Activated CD4-positive, alpha-beta T cell treated with anti-CD3 and anti-CD28 coated beads, Interleukin-2, amount 10 ng/mL, durations not matched to agents 7 days and 5 days (primary cell): ENCODE measurements around the gene IQCH. TPM values are rescaled to one million over a fixed set of nuclear protein-coding genes. Genes with fewer than 3 reads are reported as not detected.

Source experiments
- CTCF ChIA-PET: fragments of 350-600 bp; sonication (Branson Sonifier 250); formaldehyde crosslinking; loops from one replicate; lab custom pipeline; 2021; ENCODE audit warnings: antibody characterized with exemption; lab: Charles Lee
- POLR2A ChIA-PET: fragments of 350-600 bp; sonication (Branson Sonifier 250); formaldehyde crosslinking; loops from one replicate; lab custom pipeline; 2021; ENCODE audit warnings: antibody characterized with exemption; lab: Charles Lee
- DNase-seq: peaks from one replicate; pipeline ENCODE4 v3.0.0-alpha.2; 2020
- H3K27ac Mint-ChIP-seq: one replicate; pipeline ENCODE4 v1.8.0; 2021; ENCODE audit warnings: mild to moderate bottlenecking, moderate library complexity, mixed read lengths
- H3K27me3 Mint-ChIP-seq: one replicate; pipeline ENCODE4 v1.8.0; 2021; ENCODE audit warnings: mixed read lengths
- H3K36me3 Mint-ChIP-seq: one replicate; pipeline ENCODE4 v1.8.0; 2021; ENCODE audit warnings: low read depth, mixed read lengths
- H3K4me1 Mint-ChIP-seq: one replicate; pipeline ENCODE4 v1.8.0; 2021; ENCODE audit warnings: mixed read lengths
- H3K4me3 Mint-ChIP-seq: one replicate; pipeline ENCODE4 v1.8.0; 2021; ENCODE audit warnings: mild to moderate bottlenecking, moderate library complexity, mixed read lengths
- H3K9me3 Mint-ChIP-seq: one replicate; pipeline ENCODE4 v1.8.0; 2021; ENCODE audit warnings: mixed read lengths
- total RNA-seq, 2 experiments: library from RNA; stranded (reverse); gene quantifications; one replicate each; pipeline ENCODE4 v1.2.3, GENCODE V29; 2021

The IQCH gene
- total RNA-seq, 2 experiments from 2014 or later, result 0.77 to 0.89 TPM

- no peak overlapping the region for H3K4me3 Mint-ChIP-seq
- DNase-seq, result no peak
- no peaks in the 10 kb centered on the region for H3K27me3 Mint-ChIP-seq
- no peaks in the 10 kb centered on the region for H3K9me3 Mint-ChIP-seq
- ChIA-PET CTCF (interaction anchor here (1.6 kb wide), 1 partner anchor 41 kb away, joined by 4 read pairs; no protein-coding TSS in a partner anchor), POLR2A (no interaction called here)
- H3K4me1 Mint-ChIP-seq, result no peaks in the 10 kb centered on the region
- no peak overlapping the region for H3K27ac Mint-ChIP-seq
- no peaks in the 10 kb centered on the region for H3K36me3 Mint-ChIP-seq
Measured at GRCh38 chr15:67462875-67463274, 208.3 kb downstream of the IQCH start.

- no peaks in the 10 kb centered on the region for H3K9me3 Mint-ChIP-seq
- no peak overlapping the region for H3K27ac Mint-ChIP-seq
- H3K4me3 Mint-ChIP-seq, result no peak overlapping the region
- DNase-seq, result no peak
- ChIA-PET POLR2A (no interaction called here), CTCF (interaction anchor here (1.6 kb wide), 1 partner anchor 40 kb away, joined by 4 read pairs; no protein-coding TSS in a partner anchor)
- H3K4me1 Mint-ChIP-seq, result no peaks in the 10 kb centered on the region
- H3K36me3 Mint-ChIP-seq, result no peaks in the 10 kb centered on the region
- no peaks in the 10 kb centered on the region for H3K27me3 Mint-ChIP-seq
Measured at GRCh38 chr15:67463488-67463887, 208.9 kb downstream of the IQCH start.

DNA sequence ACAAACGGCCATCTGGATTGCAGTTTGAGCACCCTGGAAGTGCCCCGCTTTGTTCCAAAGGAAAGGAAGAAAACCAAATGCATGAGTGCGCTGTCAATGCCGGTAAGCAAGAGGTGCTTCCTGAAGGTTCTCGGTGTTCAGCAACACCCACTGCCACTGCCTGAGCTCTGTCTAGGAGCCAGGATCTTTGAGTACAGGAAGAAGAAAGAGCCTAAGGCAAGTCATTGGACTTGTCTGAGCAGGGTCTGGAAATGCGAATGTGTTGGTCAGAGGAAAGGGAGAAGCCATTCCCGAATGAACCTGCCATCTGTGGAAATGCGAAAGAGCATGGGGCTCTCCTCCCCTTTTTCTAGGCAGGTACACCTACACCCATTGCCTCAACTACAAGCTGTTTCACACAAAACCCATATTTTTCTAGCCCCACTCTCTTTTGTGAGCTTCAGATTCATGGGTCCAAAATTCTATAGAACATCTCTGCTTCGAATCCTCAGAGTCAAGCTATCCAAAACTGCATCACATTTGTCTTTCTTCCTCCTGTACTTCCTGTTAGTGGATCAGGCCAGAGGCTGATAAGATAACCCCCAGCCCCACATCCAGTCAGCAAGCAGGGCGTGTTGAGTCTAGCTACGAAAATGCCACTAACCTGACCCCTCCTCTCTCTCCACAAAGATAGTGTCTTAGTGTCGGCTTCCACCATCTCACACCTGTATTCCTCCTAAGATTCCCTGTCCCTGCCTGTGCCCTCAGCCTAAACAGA is 210.8 kb downstream of the IQCH start:
- H3K27ac Mint-ChIP-seq, result no peak overlapping the region
- no peaks in the 10 kb centered on the region for H3K36me3 Mint-ChIP-seq
- no peak overlapping the region for H3K4me3 Mint-ChIP-seq
- no peaks in the 10 kb centered on the region for H3K9me3 Mint-ChIP-seq
- H3K27me3 Mint-ChIP-seq, result no peaks in the 10 kb centered on the region
- ChIA-PET POLR2A (no interaction called here), CTCF (interaction anchor here (0.6 to 1.2 kb wide), 2 partner anchors 16 to 28 kb away, joined by 3 read pairs; no protein-coding TSS in a partner anchor)
- H3K4me1 Mint-ChIP-seq, result no peaks in the 10 kb centered on the region
- DNase-seq, result no peak

DNA sequence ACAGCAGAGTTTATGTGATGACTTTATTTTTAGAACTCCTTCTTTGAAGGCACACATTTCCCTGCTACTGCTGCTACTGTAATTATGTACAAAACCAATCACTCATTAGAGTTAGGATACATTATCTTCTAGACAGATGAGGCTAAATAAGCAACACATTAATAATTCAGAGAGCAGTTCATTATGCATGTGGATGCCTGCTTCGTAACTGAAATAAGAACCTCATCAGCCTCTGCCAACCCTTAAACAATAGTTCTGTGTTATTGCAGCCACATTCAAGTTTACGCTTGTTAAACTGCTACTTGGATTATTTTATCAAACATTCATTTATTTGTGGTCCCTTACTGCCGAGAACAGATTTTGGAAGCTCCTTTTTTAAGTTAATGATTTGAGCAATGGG is 213.8 kb downstream of the IQCH start:
- ChIA-PET CTCF (no interaction called here), POLR2A (no interaction called here)
- no peaks in the 10 kb centered on the region for H3K4me1 Mint-ChIP-seq

DNA sequence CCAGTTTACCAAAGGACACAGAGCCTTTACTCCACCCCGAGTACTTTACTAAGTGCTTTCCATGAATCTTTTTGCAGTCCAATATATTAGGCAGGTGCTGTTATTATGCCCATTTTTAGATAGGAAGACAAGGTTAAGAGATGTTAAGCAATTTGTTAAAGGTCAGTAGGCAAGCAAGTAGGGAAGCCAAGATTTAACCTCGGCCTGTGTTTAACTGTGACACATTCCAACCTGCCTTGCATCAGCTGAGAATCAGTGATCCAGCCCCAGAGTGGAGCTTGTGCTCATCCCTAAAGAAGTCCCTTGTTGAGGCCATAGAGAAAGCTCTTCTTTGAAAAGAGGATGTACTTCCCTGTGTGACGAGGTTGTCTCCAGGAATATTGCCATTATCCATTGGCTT is 215.1 kb downstream of the IQCH start:
- Mint-ChIP-seq H3K36me3 (no peaks in the 10 kb centered on the region), H3K4me3 (no peak overlapping the region), H3K27ac (no peak overlapping the region), H3K27me3 (no peaks in the 10 kb centered on the region), H3K4me1 (no peaks in the 10 kb centered on the region), H3K9me3 (no peaks in the 10 kb centered on the region)
- ChIA-PET CTCF (interaction anchor here (1.5 kb wide), 1 partner anchor 36 kb away, joined by 3 read pairs; no protein-coding TSS in a partner anchor), POLR2A (no interaction called here)
- no peak for DNase-seq

More for the DNA sequence above, 213.8 kb downstream of the IQCH start:
- DNase-seq, result no peak
- Mint-ChIP-seq H3K27me3 (no peaks in the 10 kb centered on the region), H3K36me3 (no peaks in the 10 kb centered on the region), H3K9me3 (no peaks in the 10 kb centered on the region), H3K4me3 (no peak overlapping the region), H3K27ac (no peak overlapping the region)

DNA sequence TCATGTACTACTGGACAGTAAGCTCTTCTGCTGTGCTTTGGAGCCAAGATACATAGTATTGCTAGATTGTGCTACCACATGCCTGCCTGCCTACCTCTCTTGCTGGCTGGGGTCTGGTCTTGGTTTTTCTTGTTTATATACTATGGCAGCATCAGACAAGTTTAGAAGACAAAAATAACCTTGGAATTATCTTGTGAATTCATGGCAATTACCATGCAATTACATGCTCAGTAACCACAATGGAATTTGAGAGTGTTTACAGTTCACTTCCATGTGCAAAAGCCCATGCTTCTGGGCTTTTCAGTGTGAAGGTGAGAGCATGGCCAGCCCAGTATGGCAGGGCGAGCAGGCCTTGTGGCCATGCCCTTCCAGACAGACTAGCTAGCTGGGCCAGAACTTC is 218.4 kb downstream of the IQCH start:
- Mint-ChIP-seq H3K27ac (no peak overlapping the region), H3K9me3 (no peaks in the 10 kb centered on the region), H3K4me1 (no peaks in the 10 kb centered on the region), H3K27me3 (no peaks in the 10 kb centered on the region), H3K36me3 (no peaks in the 10 kb centered on the region), H3K4me3 (no peak overlapping the region)
- DNase-seq, result no peak
- ChIA-PET POLR2A (no interaction called here), CTCF (no interaction called here)

DNA sequence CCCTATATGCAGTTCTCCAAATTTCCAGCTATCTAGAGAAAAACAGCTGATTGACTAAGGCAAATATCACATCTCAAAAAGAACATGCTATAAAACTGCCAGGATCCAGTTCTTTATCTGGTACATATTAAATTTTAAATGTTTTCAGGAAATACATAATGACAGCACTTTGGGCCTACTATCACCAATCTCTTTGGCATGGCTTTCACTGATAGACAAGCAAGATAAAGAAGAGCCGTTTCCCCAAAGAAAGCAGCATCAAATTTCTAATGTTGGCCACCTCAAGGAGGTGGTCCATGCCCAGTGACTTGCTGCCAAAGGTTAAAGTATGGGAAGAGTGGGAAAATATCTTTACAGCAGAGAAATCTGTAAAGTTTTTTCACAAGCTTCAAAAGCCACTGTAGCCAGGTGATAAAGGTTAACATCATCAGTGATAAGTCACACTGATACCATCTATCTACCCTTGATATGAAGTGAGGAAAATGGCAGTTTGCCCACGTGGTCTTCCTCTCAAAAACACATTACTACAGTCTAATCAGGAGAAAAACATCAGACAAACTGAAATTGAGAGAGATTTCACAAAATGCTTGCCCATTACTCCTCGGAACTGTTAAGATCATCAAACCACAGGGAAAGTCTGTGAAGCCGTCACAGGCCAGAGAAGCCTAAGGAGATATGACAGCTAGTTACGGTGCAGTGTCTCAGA is 220.0 kb downstream of the IQCH start:
- Mint-ChIP-seq H3K4me1 (no peaks in the 10 kb centered on the region), H3K27me3 (no peaks in the 10 kb centered on the region), H3K9me3 (no peaks in the 10 kb centered on the region), H3K4me3 (no peak overlapping the region), H3K36me3 (no peaks in the 10 kb centered on the region), H3K27ac (no peak overlapping the region)
- CTCF ChIA-PET, result no interaction called here
- POLR2A ChIA-PET, result no interaction called here
- DNase-seq, result no peak

- peaks cover 2% of the 10 kb centered on the region for H3K9me3 Mint-ChIP-seq
- POLR2A ChIA-PET, result no interaction called here
- DNase-seq, result no peak
- CTCF ChIA-PET, result no interaction called here
- H3K4me3 Mint-ChIP-seq, result no peak overlapping the region
- H3K27ac Mint-ChIP-seq, result no peak overlapping the region
- H3K4me1 Mint-ChIP-seq, result no peaks in the 10 kb centered on the region
- H3K27me3 Mint-ChIP-seq, result no peaks in the 10 kb centered on the region
- no peaks in the 10 kb centered on the region for H3K36me3 Mint-ChIP-seq
Measured at GRCh38 chr15:67479781-67480505, 225.4 kb downstream of the IQCH start.

DNA sequence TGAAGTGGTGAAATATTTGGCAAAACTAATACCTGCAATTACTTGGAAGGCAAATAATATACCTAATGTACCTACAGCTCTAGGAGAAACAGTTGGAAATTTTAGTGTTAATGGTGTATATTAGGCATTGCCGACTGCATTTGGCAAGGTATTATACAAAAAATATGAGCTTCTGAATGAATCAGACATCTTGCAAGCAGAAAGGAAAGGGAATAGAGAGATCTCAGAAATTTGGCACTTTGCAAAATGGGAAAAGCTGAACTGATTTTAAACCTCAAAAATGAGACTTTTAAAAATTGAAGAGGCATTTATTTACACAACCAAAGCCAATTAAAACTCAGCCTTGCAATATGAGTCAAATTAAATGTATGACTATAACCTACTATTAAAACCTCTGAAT is 226.2 kb downstream of the IQCH start:
- Mint-ChIP-seq H3K27me3 (no peaks in the 10 kb centered on the region), H3K4me1 (no peaks in the 10 kb centered on the region), H3K9me3 (peaks cover 4% of the 10 kb centered on the region), H3K4me3 (no peak overlapping the region), H3K27ac (no peak overlapping the region), H3K36me3 (no peaks in the 10 kb centered on the region)
- DNase-seq, result no peak
- CTCF ChIA-PET, result no interaction called here
- POLR2A ChIA-PET, result no interaction called here

GRCh38 chr15:67481680-67482079 is 227.1 kb downstream of the IQCH start:
- DNase-seq, result no peak
- H3K27ac Mint-ChIP-seq, result no peak overlapping the region
- ChIA-PET CTCF (interaction anchor here (0.9 kb wide), 1 partner anchor 17 kb away, joined by 3 read pairs; no protein-coding TSS in a partner anchor), POLR2A (no interaction called here)
- no peak overlapping the region for H3K4me3 Mint-ChIP-seq
- H3K9me3 Mint-ChIP-seq, result peaks cover 4% of the 10 kb centered on the region
- H3K4me1 Mint-ChIP-seq, result no peaks in the 10 kb centered on the region
- H3K27me3 Mint-ChIP-seq, result no peaks in the 10 kb centered on the region
- H3K36me3 Mint-ChIP-seq, result no peaks in the 10 kb centered on the region

- POLR2A ChIA-PET, result no interaction called here
- CTCF ChIA-PET, result no interaction called here
- H3K36me3 Mint-ChIP-seq, result no peaks in the 10 kb centered on the region
- no peaks in the 10 kb centered on the region for H3K4me1 Mint-ChIP-seq
- DNase-seq, result no peak
- H3K4me3 Mint-ChIP-seq, result no peak overlapping the region
- H3K9me3 Mint-ChIP-seq, result no peaks in the 10 kb centered on the region
- H3K27ac Mint-ChIP-seq, result no peak overlapping the region
- H3K27me3 Mint-ChIP-seq, result no peaks in the 10 kb centered on the region
Measured at GRCh38 chr15:67495585-67495984, 241.0 kb downstream of the IQCH start.

DNA sequence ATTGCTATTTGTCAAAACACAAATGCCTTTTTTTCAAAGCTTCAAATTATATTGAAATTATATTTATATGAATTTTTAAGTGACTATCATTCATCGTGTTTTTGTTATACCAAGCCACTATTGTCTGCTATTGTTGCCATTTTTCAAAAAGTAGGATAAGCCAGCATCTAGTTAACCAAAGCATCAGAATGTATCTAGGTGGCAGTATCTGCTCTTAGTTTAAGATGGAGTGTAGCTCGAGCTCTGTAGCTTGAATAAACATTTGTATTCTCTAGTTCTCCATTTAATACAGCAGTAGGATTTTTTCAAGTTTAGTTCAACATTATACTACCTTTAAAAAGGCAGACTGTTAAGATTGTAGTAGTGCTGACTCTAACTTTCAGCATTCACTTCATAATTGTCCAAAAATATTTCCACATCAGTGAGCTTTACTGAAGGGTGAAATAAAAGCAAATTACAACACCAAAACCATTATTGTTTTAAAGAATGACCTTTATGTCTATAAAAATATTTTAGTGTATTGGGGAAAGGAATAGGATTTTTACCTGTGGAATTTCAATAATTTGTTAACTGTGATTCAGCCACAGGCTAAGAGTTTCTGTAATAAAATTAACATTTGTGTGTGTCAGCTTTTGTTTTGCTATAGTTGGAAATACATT is 246.7 kb downstream of the IQCH start:
- ChIA-PET POLR2A (no interaction called here), CTCF (interaction anchor here (0.6 kb wide), 1 partner anchor 827 kb away, joined by 3 read pairs; no protein-coding TSS in a partner anchor)
- Mint-ChIP-seq H3K9me3 (no peaks in the 10 kb centered on the region), H3K4me1 (peaks cover 5% of the 10 kb centered on the region), H3K27me3 (no peaks in the 10 kb centered on the region), H3K27ac (no peak overlapping the region), H3K4me3 (no peak overlapping the region), H3K36me3 (no peaks in the 10 kb centered on the region)
- DNase-seq, result no peak
